ENCODE results near the gene DDRGK1.
A peak's percentile ranks its signal among the peaks of the same experiment; 100 is the strongest.

Gene DDRGK1

DNA sequence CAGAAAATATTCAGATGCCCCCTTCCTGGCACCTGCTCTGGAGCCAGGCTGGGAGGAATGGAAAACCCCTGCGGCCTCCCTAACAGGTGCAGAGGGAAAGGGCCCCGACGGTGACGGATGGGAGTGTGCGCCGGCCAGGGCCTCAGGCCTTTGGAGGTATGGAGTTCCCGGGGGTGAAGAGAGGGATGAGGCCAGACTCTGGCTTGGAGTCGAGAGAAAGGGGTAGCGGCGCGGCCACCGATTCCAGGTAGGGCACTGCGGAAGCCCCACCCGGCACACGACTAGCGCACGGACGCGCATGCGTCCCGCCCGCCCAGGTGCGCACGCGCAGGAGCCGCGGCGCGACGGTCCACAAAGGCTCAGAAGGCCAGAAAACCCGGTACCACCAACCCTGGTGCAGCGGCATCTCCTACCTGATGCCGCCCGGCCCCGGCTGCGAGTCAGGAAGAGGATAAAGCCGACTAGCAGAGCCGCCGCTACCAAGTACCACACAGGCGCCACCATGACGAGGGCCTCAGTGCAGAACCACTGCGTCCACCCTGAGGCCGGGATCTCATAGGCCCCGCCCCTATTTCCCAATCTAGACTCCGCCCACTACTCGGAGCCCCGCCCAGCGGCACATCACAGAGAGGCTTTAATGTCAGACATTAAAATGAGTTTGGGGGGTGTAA is at the start of gene DDRGK1:
Gene DDRGK1, minus strand, starts transcription at position 559 of the 671 bp plus-strand sequence. Its CDS starts 55 bp downstream, at position 504.
- DNase-seq (ENCODE audit: low spot score), result peak; percentile 86

DNA sequence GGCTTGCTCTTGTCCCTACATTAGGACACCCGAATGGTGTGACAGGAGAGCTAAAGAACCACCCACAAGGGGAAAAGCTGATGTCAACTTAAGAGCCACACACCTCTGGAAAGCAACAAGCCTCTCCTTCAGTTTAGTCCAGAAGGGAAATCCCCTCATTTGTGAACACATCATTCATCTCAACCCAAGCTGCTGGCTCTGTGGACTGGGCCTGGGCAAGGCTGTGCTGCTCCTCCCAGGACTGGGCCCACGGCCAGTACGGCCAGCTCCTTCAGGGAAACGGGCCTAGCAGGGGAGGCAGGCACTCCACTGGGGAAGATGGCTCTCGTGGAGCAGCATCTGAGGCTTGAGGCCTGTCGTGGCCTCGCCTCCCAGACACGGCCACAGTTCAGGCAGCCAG is 47.3 kb upstream of the DDRGK1 start:
- no peak for DNase-seq (ENCODE audit: low spot score)

DNA sequence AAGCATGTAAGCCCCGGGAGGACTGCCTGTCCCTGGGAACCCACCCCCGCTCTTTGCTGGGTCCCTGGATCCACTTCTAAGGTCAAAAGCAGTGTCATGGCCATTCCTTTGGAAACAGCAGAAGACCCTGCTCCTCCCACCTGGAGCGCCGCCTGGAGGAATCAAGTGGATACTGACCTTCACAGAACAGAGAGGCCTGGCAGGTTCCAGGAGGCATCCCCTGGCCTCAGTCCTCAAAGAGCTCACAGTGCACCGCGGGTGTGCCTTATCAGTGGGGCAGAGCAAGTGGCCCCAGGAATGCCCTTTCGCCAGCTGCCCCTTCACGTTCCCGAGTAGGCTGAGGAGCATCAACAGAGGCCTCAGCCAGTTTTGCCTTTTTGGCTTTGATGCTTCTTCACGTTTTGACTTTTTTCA is 45.6 kb upstream of the DDRGK1 start:
- no peak for DNase-seq (ENCODE audit: low spot score)

- DNase-seq (ENCODE audit: low spot score), result no peak
Observed at GRCh38 chr20:3248993-3249347, 44.5 kb upstream of the DDRGK1 start.

DNA sequence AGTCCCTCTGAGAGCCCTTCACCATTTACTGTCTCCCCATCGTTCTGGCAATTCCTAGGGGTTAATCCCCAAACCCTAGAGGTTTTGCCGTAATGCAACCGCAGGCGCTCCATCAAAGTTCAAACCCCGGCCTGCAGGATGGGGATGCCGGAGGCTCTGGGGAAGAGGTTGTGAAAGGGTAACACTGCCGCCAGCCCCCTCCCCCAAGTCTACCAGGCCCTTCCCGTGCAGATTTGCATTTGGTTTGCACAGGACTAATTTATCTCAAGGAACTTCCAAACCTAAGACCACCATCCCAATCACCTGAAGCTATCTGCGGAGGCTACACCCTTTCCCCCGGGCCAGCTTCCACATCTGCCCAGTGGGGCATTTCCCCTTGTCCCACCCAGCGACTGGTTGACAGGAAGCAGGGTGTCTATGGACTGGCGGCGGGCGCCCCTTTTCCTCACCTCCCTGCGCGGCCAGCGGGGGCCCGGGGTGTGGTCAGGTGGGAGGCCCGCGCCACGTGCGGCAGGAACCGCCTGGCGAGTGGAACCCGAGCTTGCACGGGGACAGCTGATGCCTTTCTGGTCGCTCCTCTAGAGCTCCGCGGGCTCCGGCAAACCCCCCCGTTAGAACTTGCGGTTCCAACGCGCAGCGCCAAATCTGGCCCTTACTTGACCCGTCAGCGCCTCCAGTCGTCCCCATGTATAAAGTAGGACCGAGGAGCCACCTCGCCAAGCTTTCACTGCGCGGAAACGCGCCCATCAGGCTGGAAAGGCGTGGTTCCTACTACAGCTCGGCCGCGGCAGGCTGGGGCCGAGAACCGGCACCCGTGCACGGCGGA is 43.9 kb upstream of the DDRGK1 start:
- no peak for DNase-seq (ENCODE audit: low spot score)

DNA sequence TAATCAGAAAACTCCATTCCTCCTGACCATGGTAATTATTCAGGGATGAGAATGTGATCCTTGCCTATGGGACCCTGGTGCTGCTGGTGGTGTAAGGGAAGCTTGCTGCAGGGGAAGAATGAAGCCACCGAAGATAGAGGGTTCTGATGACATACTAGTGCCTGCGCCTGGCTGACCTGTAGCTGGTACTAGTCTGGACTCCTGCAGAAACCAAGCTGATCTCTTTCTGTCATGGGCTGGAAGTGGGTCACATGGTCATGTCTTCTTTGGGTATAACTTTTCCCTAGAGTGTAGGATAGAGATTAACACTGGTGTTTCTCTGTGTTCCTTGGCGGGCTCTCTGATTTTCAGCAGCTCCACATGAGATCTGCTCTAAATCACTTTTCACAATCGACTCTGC is 43.2 kb upstream of the DDRGK1 start:
- DNase-seq (ENCODE audit: low spot score), result no peak

DNA sequence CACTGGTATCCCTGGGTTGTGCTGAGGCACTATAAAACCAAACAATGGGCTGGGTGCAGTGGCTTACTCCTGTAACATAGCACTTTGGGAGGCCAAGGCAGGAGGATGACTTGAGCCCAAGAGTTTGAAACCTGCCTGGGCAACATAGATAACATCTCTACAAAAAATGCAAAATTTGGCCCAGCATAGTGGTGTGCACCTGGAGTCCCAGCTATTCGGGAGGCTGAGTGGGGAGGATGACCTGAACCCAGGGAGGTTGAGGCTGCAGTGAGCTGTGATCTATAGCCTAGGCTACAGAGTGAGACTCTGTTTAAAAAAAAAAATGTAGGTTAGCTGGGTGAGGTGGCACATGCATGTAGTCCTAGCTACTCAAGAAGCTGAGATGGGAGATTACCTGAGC is 42.2 kb upstream of the DDRGK1 start:
- DNase-seq (ENCODE audit: low spot score), result no peak

DNA sequence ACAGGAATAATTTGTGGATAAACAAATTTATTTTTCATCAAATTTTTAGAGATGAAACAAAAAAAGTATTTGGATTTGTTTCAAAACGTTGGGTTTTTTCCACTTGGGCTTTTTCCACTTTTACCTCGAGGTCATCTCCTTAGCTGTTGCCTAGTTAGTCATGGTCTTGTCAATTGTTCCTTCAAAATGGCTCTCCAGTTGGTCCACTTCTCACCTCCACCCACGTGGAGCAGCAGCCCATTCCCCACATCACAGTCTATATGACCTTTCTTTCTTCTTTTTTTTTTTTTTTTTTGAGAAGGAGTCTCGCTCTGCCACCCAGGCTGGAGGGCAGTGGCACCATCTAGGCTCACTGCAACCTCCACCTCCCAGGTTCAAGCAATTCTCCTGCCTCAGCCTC is 41.2 kb upstream of the DDRGK1 start:
- DNase-seq (ENCODE audit: low spot score), result no peak

- no peak for DNase-seq (ENCODE audit: low spot score)
Observed at GRCh38 chr20:3245156-3245555, 40.7 kb upstream of the DDRGK1 start.

- DNase-seq (ENCODE audit: low spot score), result no peak
Observed at GRCh38 chr20:3244613-3245012, 40.1 kb upstream of the DDRGK1 start.

- no peak for DNase-seq (ENCODE audit: low spot score)
Observed at GRCh38 chr20:3243718-3244358, 39.4 kb upstream of the DDRGK1 start.

GRCh38 chr20:3242172-3242692 is 37.8 kb upstream of the DDRGK1 start:
- DNase-seq (ENCODE audit: low spot score), result no peak

DNA sequence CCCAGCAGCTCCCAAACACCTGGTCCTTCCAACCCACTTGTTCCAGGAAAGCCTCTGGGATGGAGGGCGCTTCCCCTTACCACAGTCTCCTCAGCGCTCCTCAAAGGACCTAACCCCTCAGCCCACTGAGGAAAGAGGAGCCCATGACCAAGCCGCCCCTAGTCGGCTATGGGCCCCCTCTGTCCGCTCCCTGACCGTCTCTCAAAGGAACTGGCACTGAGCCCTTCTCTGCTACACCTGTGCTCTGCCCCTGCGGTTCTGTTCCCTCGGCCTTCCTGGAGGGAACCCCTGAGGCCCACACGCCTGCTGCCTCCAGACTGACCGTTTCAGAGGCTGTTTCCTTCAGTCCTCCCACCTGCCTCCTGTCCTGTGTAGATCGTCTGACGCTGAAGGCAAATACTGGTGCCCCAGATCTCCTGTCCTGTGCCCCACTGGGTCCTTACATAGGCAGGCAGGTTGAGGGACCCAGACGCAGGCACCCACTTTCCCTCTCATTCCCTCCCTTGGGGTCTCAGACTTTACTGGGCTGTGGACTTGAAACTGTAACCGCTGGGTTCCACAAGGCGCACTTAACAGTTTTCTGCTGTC is 36.4 kb upstream of the DDRGK1 start:
- no peak for DNase-seq (ENCODE audit: low spot score)

DNA sequence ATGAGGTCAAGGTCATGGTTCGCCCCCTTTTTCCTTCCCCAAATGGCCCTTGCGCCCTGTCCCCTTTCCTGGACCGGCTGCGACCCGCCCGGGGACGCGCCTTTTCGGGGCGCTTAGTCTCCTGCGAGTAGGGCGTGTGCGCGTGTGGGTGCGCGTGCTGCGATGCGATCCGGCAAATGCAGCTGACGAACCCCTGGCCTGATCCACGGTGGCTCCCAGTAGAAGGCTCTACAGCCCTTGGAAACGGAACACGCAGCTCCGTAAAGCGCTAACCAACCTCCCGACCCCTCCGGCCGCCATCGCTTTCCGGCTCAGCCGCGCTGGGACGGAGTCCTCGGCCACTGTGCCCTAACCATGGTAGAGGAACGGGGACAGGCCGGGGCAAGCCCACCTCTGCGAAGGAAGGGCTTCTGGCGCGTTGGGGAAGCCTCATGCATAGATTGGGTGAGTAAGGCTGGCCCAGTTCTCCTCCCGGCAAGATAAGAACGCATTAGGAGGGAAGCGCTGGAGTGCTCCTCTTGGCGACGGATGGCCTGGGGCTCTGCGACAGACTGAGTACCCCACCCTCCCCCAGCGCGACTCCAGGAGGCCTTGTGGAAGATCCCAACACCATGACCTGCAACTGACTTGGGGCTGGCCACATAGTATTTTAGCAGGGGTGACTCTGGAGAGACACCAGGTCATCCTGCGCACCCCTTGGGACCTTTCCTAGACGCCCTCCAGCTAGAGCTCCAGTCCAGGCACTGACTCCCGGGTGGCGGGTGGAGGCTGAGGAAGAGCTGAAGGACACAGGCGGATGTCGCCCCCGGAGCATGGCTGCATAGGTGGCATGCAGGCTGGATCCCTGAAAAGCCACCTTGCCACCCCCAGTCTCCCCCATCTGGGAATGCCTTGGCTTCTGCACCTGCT is 35.6 kb upstream of the DDRGK1 start:
- DNase-seq (ENCODE audit: low spot score), result no peak

DNA sequence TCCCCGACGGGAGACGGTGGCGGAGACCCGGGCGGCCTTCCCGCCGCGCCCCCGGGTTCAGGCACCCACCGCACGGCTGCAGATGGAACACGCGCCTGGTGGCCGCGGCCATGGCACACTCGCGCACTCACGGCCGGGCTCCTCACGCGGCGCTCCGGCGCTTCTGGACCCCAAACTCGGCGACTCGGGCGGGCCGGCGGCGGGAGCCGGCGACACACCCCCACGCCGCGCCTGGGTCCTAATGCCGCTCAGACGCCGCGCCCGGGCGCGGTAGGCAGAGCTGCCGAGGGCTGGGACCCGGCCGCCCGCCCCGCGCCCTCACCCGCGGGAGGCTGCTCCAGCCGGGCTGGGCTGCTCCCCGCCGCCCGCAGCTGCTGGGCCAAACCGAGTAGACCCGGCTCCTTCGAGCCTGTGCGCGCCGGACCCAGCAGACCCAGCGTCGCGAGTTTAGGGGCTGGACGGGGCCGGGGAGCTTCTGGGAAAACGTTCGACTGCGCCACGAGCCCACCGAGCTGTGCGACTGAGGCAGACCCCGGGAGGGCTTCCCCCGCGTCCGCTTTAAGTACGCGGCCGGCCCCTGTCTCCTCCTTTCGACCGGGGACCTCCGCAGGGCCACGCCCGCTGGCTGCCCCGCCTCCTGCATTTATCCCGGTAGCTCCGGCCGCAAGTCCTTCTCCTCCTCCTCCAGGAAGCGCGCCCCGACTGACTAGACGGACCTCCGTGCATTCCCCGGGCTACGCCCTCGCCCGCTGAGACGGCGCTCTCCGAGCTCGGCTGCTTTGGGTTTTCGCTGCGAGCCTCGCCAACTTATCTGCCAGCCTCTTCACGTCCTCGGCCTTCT is 34.8 kb upstream of the DDRGK1 start, which contains the start of gene SLC4A11:
Gene SLC4A11, minus strand, starts transcription at position 165 of the 841 bp plus-strand sequence. Its CDS starts 53 bp downstream, at position 112.
- no peak for DNase-seq (ENCODE audit: low spot score)

- DNase-seq (ENCODE audit: low spot score), result peak; percentile 12
Observed at GRCh38 chr20:3238616-3239025, 34.1 kb upstream of the DDRGK1 start.

DNA sequence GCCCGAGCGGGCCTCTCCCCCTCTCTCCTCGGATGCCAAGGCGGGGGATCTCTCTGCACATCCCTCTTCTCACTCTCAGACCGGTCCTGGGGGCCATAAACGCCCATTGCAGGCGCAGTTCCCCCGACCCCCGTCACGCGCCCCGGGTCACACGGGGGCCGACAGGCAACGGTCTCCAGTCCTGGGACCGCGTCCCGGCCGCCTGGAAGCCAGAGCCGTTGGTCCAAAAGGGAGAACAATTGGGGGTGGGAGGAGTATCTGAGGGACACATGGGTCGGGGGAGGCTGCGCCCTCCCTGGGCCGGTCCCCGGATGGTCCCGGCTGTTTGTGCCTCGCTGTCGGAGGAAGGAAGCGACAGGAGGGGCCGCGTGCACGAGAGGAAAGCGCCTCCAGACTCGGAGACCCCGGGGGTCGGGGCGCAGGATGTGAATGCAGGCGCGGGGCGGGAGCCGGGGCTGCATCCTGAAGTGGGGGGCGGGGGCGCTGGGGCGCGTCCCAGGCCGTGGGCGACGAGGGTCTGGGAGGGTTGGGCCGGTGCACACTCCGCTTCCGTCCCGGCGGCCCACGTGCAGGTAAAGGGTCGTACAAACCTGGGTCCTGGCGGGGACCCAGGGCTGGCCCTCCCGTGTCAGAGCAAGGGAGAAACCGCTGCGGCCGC is 33.6 kb upstream of the DDRGK1 start:
- no peak for DNase-seq (ENCODE audit: low spot score)

DNA sequence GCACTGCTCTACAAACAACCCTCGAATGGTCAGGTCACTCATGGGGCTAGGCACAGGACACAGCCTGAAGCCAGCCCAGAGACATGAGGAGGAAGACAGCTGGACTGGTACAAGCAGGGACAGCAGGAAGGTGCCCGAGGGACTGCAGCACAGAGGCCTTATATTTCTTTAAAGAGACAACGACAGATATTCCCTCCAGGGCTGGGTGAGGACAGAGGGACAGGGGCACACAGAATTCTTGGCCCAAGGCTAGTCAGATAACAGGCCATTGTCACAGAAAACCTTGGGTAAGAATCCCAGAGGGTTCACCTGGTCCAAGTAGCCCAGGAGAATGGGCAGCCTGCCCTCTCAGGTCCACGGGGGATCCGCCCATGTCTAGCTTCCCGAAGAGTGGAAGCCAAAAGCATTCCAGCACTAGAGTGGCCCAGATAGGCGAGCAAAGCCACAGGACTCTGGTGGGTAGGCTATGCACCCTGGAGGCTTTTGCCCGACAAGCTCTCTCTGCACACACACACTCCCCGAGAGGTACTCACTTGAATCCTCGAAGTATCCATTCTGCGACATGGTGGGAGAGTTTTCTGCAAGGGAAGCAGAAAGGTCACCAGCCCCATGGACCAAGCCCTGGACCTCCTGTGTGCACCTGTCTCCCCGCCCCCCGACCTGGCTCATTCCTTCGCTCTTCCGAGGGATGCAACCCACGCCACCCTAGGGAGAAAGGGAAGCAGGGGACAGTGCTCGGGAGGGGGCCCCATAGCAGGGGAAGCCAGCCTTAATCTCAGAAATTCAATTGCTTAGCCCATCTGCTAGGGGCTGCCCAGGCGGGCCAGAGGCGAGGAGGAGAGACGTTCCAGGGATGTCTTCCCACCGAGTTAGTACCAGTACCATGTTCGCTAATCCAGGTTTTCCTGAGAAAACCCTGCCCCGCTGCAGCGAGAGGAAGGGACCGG is 32.8 kb upstream of the DDRGK1 start:
- no peak for DNase-seq (ENCODE audit: low spot score)

All from CD4-positive, alpha-beta T cell treated with Interleukin-6 at 100 ng/mL for 8 hours (primary cell).